T47D (cell line): ENCODE data around the gene PCSK4.

Source experiments
- DNase-seq, 2 experiments: peaks; one replicate each; pipeline versions ENCODE4 v3.0.0 to v3.0.0-alpha.2; 2011 to 2012; ENCODE audit warnings: low read depth in 1 of 2, low spot score in 1 of 2
- JUND ChIP-seq: IDR thresholded peaks from 2 replicates; pipeline ENCODE4 v1.6.1; 2012; ENCODE audit warnings: low read depth
- in situ Hi-C: cut with HindIII; loops from 2 replicates; pipeline ENCODE4 v1.10.0; 2016; ENCODE audit warnings: low sequenced_read_pairs, low pct_unique_long_range_greater_than_20kb

Gene PCSK4

GRCh38 chr19:1467490-1468273 is 22.5 kb downstream of the PCSK4 start:
- TF ChIP-seq JUND = no peak
- no peak for DNase-seq
- in situ Hi-C loops = no loop called here

GRCh38 chr19:1467215-1467489 is 23.0 kb downstream of the PCSK4 start:
- in situ Hi-C loops = no loop called here
- no peak for DNase-seq
- TF ChIP-seq JUND = no peak

DNA sequence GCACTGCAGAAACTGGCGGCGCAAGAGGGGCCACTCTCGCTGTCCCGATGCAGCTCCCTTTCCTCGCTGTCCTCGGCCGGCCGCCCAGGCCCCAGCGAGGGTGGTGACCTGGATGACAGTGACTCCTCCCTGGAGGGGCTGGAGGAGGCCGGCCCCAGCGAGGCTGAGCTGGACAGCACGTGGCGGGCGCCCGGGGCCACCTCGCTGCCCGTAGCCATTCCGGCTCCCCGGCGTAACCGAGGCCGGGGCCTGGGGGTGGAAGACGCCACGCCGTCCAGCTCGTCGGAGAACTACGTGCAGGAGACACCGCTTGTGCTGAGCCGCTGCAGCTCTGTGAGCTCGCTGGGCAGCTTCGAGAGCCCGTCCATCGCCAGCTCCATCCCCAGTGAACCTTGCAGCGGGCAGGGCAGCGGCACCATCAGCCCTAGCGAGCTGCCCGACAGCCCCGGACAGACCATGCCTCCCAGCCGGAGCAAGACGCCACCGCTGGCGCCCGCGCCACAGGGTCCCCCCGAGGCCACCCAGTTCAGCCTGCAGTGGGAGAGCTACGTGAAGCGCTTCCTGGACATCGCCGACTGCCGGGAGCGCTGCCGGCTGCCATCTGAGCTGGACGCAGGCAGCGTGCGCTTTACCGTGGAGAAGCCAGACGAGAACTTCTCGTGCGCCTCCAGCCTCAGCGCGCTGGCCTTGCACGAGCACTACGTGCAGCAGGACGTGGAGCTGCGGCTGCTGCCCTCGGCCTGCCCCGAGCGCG is 23.5 kb downstream of the PCSK4 start:
- DNase-seq = no peak
- no peak for TF ChIP-seq JUND
- in situ Hi-C loops = no loop called here

DNA sequence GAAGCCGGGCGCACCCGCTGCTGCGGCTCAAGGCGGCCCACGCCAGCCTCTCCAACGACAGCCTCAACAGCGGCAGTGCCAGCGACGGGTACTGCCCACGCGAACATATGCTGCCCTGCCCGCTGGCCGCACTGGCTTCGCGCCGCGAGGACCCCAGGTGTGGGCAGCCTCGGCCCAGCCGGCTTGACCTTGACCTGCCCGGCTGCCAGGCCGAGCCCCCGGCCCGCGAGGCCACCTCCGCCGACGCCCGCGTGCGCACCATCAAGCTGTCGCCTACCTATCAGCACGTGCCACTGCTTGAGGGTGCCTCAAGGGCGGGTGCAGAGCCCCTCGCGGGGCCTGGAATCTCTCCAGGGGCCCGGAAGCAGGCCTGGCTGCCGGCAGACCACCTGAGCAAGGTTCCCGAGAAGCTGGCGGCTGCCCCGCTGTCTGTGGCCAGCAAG is 24.1 kb downstream of the PCSK4 start:
- in situ Hi-C loops = no loop called here
- TF ChIP-seq JUND = no peak
- no peak for DNase-seq

- DNase-seq = no peak
- in situ Hi-C loops = no loop called here
- no peak for TF ChIP-seq JUND
These were observed 24.7 kb downstream of the PCSK4 start for GRCh38 chr19:1465191-1466016.

DNA sequence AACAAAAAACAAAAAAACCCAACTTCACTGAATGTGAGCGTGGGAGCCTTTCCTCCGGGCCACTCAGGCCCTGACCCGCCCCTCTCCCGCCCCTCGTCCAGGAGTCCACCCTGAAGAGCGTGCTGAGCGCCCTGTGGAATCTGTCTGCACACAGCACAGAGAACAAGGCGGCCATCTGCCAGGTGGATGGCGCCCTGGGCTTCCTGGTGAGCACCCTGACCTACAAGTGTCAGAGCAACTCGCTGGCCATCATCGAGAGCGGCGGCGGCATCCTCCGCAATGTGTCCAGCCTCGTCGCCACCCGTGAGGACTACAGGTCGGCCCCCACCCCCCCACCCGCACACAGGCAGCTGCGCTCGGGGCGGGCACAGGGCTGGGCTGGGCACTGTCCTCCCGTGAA is 28.3 kb downstream of the PCSK4 start:
- no peak for TF ChIP-seq JUND
- in situ Hi-C loops = no loop called here
- DNase-seq = no peak

- DNase-seq = no peak
- in situ Hi-C loops = no loop called here
- TF ChIP-seq JUND = no peak
These were observed 29.8 kb downstream of the PCSK4 start for GRCh38 chr19:1460033-1460995.

DNA sequence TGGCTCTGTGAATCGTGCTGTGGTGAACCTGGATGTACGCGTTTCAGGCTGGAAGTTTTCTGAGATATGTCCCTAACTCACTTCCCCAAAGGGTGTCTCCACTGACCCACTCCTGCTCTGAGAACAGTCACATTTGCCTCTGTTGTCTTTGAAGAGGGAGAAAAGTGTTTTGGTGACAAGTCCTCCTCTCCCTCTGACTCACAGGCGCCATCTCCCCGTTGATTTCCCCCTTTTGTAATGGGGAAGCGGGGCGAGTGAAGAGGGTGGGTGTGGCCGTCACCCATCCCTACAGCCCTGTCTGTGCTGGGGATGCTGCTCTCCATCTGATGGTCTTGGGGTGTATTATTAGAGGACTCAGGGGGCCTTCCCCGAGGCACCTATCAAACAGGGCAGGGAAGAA is 30.7 kb downstream of the PCSK4 start:
- TF ChIP-seq JUND = no peak
- no peak for DNase-seq
- in situ Hi-C loops = no loop called here

GRCh38 chr19:1457892-1458291 is 32.3 kb downstream of the PCSK4 start:
- in situ Hi-C loops = no loop called here
- TF ChIP-seq JUND = no peak
- DNase-seq = no peak

DNA sequence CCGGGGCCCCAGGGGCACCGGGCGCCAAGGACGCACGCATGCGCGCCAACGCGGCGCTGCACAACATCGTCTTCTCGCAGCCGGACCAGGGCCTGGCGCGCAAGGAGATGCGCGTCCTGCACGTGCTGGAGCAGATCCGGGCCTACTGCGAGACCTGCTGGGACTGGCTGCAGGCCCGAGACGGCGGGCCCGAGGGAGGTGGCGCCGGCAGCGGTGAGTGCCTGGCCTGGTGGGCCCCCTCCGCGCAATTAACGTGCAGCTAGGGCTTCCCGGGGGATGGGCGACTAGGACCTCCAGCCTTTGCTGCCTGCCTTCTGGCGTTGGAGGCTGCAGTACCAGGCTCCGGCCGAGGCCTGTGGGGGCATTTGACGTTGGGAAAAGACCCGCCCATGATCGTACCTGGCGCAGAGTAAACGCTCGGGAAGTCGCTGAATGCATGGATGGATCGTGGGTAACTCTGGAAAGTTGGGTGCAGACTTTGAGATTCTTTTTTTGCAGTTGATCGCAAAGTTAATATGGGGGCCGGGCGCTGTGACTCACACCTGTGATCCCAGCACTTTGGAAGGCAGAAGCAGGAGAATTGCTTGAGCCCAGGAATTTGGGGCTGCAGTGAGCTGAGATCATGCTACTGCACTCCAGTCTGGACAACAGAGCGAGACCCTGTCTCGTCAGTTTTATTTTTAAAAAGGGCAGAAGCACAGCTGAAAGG is 33.0 kb downstream of the PCSK4 start:
- TF ChIP-seq JUND = no peak
- no peak for DNase-seq
- in situ Hi-C loops = no loop called here

GRCh38 chr19:1456121-1456900 is 33.8 kb downstream of the PCSK4 start:
- TF ChIP-seq JUND = no peak
- in situ Hi-C loops = no loop called here
- DNase-seq = no peak
